Stimulated activated naive CD4-positive, alpha-beta T cell (primary cell): ENCODE measurements around the gene ZSCAN12.

Experiments
- DNase-seq, 6 experiments: peaks; one replicate each; lab custom pipeline; 2025; lab: John Stamatoyannopoulos, UW

The ZSCAN12 gene

DNA sequence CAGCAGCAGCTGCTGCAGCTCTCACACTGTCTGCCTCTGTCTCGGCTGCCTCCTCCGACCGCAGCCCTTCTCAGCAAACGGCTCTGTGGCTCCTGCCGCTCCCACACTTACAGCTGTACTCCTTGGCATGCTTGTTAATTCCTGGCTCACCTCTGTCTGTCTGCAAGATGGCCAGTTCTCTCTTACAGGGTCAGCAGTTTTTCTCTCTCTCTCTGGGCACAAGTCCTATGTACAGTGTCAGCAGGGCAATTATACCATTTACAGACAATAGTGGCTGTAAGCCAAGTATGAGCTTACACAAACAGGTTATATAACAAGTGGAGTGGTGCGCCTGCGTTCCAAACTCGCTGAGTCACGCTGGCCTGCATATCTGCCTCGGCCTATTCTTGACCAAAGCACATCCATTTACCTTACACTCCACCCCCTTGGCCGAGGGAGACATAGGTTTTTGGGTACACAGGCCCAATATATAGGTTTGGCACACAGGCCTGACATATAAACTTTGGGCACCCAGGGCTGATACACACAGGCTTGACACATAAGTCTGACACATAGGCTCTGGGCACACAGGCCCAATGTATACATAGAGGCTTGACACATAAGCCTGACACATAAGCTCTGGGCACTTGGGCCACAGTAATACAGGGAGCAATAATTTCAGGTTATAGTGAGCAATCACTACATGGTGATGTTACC is 45.4 kb downstream of the ZSCAN12 start:
- DNase-seq, result no peak

GRCh38 chr6:28353356-28353755 is 46.2 kb downstream of the ZSCAN12 start:
- DNase-seq, result no peak

DNA sequence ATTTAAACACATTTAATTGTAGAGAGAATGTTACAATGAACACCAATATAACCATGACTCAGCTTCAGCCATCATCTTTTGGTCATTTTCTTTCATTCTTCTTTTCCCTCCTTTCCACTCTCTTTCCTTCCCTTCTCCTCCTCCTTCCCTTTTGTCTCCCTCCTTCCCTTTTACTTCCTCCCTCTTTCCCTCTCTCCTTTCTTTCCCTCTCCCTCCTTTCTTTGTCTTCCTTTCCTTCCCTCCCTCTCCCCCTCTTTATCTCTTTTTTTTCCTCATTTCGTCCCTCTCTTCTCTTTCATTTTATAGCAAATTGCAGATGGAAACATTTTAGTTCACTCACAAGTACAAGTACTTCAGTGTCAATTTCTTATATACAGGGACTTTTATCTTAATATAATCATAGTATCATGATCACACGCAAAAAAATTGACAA is 48.0 kb downstream of the ZSCAN12 start:
- DNase-seq, result no peak

- no peak for DNase-seq
Measured at GRCh38 chr6:28351087-28351486, 48.5 kb downstream of the ZSCAN12 start.

DNA sequence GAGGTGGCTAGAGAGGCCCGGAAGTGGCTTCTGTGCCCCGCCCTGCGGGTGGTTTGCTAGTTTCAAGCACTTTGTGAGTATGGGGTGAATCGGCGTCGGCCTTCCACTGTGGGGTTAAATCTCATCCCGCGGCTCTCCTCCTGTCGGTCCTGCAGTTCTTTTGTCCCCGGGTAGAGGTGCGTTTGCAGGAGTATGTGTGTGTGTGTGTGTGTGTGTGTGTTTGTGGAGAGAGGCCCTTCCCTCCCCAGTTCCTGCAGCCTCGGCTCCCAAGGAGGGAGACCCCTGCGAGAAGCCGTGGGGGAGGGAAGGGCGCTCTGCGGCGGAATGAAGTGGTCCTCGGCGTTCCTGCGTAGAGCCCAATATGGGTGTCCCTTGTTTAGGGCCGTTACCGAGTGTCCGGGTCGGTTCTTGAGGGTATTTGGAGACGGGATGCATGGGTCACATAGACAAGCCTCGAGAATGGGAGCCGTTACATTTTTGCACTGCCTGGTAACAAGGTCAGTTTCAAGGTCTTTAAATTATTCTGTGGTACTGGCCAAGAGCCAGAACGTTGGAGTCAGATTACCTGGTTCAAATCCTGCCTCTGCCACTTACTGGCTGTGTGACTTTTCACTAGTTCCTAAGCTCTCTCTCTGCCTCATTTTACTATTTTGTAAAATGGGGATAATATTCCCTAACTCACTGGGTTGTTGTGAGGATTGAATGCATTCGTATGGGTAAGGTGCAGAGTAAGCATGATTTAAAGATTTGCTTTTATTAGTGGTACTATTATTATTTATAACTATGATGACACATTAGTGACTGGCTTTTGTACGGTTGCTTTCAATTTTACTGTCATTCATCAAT is 49.4 kb downstream of the ZSCAN12 start, which contains the start of gene ZKSCAN3:
Gene ZKSCAN3 (plus strand): TSS at position 56 of the 846 bp plus-strand sequence. CDS start 9,640 bp downstream, outside the sequence.
- DNase-seq, result peak; percentile 59 to 81 (median 68)

DNA sequence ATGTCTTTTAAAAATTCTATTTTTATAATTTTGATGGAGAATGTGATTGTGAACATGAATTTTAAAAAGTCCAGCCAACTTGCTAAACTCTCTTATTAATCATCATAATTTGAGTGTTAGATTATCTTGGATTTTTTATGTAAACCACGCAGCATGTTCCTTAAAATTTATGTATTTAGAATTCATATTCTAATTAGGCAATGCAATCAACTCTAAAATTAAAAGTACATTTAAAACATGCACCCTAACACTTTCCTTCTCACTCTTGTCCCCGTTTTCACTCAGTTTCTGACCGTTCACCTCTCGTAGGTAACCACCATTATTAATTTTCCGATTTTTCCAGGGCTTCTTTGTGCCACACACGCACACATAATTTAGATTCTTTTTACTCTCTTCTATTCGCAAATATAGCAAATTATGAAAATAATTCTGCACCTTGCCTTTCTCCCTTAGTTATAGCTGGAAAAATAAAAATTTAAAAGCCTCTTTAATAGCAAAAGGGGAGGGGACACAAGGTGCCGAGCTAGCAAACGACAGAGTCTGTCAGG is 50.1 kb downstream of the ZSCAN12 start:
- DNase-seq, result no peak

GRCh38 chr6:28347119-28347518 is 52.4 kb downstream of the ZSCAN12 start:
- peak in 1 of 6 experiments; percentile 4 for DNase-seq

- no peak for DNase-seq
Measured at GRCh38 chr6:28345201-28345600, 54.3 kb downstream of the ZSCAN12 start.

DNA sequence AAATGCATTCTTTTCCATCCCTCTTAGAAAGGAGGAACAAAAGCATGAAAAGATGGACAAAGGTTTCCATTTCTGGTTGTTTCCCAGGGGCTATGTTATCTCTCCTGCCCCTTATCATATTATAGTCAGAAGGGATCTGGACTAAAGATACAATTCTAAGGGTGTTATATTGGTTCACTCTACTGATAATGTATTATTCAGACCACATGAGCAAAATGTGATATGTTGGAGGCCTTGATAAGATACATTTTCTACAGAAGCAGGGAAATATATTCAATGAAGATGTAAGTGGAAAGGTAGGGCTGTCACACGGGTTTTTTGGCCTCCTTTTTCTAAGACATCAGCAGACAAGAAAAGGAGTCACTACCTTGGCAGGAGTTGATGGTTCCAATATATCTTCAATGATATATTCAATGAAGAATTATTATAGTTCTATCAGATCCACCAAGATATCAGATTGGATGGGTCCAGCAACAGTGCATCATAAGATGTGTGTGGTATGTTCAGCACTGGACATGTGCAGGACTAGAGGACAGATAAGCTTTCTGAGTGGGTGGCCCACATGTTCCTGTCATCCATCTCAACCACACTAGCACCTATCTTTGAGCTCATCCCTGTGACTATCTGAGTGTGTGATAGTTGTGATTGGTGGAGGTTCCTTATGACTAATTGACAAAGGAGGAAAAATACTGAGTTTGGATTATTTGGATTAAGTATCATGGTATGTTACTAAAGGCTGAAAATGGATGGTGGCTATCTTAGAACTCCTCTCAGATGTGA is 55.5 kb downstream of the ZSCAN12 start:
- no peak for DNase-seq

- no peak for DNase-seq
Measured at GRCh38 chr6:28340310-28341095, 59.0 kb downstream of the ZSCAN12 start.

DNA sequence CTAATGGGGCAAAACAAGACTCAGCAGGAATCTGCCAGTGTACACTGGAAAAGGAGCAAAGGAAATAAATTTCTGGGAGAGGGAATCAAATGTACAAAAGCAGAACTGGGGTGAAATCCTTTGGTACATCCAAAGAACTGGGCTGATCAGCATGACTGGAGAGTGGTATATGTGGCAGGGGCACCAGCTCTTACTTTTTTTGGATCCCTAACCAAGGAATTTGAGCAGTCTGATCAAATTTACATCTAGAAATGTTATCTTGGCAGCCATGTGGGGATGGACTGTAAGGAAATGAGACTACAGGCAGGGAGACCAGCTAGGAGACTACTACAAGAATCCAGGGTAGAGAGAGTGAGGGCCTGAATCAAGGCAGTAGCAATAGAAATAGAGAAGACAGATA is 62.4 kb downstream of the ZSCAN12 start:
- DNase-seq, result no peak

GRCh38 chr6:28336284-28337120 is 63.0 kb downstream of the ZSCAN12 start:
- peak in 5 of 6 experiments; percentile 7 to 61 (median 16) for DNase-seq

GRCh38 chr6:28335564-28336283 is 63.8 kb downstream of the ZSCAN12 start, which contains the start of gene ZSCAN31:
Gene ZSCAN31 (minus strand): TSS chr6:28336148. CDS start chr6:28329683, 6,465 bp downstream.
- peak; percentile 66 to 86 (median 73) for DNase-seq

DNA sequence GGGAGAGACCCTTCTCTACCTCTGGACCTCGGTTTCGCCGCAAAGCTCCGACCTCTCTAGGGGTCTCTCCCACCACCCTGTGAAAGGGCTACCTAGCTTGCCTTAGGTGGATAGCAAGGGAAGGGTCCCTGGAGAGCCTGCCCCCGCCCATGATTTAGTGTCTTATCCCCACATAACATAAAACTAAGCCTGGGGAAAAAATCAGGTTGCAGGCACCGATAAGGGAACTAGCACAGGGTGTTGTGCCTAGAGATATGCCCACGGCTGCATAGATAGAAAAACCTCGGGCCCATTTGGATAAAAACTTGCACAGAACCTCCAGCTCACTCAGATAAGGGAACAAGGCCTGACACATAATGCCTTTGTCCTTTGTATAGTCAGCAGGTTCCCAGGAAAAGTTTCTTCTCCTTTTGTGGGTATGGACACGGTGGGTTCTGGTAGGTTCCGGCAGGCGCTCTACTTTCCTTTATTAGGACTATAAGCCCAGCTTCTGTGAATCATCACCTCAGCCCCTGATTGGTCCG is 64.4 kb downstream of the ZSCAN12 start:
- no peak for DNase-seq

DNA sequence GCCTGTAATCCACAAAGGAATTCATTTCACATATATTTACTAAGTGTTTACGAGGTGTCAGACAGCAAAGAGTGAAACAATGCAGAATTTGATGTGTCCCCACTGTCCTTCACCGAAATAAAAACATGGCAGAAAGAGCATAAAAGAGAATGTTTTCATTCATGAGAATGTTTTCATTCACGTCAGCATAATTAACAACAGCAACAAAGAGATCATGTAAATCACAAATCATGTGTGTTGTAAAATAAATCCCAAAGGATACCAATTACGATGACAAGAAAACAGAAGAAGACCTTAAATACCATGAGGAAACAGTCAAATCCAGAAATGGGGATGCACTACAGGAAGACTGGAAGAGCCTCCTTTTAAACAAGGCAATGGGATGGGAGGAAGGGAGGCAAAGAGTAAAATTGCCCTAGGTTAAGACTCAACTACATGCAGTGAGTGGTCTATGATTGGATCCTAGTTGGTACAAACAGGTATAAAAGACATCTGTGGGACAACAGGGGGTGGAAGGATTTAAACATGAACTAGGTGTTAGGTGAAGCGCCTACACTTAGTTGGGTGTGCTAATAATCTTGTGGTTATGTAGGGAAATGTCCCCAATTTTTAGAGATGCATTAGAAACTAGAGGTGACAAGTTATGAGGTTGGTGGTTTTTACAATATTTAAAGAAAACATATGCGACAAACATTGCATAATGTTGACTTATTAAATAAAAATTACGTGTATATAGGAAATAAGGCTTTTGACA is 65.1 kb downstream of the ZSCAN12 start:
- DNase-seq, result no peak

DNA sequence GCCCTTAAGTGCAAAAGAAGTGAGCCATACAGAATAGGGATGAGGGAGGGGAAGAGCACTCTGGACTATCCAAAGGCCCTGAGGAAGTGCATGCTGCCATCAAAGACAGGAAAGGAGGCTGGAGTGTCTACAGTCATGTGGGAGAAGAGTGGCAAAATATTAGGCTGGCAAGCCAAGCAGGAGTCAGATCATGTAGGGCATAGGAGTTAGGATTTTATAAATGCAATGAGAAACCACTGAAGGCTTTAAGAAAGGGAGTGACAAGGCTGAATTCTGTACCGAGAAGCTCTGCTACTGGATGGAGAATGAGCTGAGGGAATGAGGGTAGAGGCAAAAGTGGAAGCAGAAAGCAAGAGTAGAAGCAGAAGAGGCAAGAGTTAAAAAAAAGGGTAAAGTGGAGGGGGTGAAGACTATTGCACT is 65.9 kb downstream of the ZSCAN12 start:
- no peak for DNase-seq

- no peak for DNase-seq
Measured at GRCh38 chr6:28333047-28333446, 66.5 kb downstream of the ZSCAN12 start.

DNA sequence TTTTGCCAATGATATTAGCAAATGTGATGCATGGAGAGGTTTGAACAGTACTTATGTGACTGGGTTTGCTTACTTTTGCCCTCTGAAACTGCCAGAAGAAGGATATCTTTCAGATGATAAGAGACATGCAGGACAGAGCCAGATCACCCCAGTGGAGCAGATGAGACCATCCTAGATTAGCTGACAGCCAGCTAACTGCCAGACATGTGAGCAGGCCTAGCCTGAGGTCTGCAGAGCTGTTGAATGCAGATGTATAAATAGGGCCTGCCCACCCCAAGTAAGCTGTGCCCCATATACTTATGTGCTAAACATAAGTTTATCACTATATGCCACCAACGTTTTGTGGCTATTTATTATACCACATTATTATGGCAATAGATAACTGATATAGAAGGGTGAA is 69.5 kb downstream of the ZSCAN12 start:
- no peak for DNase-seq
